ENCODE results near the gene ZNF791.

Gene ZNF791

DNA sequence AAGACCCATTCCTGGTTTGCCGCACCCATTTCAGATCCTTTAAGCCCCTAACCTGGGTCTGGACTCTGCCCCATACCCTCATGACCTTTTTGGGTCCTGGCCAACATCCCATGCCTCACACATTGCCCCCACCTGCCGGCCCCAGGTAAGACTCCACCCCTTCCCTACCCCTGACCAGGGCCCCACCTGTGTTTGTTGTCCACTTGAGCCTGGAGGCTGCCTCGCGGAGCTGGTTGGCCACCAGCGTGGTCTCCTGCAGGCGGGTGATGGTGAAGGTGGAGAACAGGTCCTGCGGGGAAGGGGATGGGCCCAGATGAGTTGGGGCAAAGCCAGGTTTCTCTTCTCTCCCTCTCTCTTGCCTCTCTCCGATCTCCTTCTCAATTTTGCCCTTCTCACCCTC, 36.3 kb downstream of the ZNF791 start:
- H4K8ac ChIP-seq (ENCODE audit: low read depth, low read length) = no peak overlapping the region
- H3K23ac ChIP-seq (ENCODE audit: low read length) = no peak overlapping the region
- no peak overlapping the region for H4K12ac ChIP-seq (ENCODE audit: low read depth, low read length)
- no peak for DNase-seq
- H2AFZ ChIP-seq (ENCODE audit: insufficient read depth, low read length, poor library complexity) = no peak overlapping the region
- no peak overlapping the region for H3K4me2 ChIP-seq (ENCODE audit: low read length)
- H3K4me3 ChIP-seq (ENCODE audit: low read depth, low read length) = no peak overlapping the region
- WGBS (ENCODE audit: extremely low coverage, insufficient coverage, insufficient read length) = no CpG with 5 or more reads among the region's 8 CpGs
- no peak overlapping the region for H3K27ac ChIP-seq (ENCODE audit: low read depth, low read length)
- peaks cover 9 to 11% of the 10 kb centered on the region in 2 experiments for H3K36me3 ChIP-seq (ENCODE audit: control insufficient read depth in 1 of 2, insufficient read depth in 2 of 2, low read length in 2 of 2)
- no peaks in the 10 kb centered on the region for H3K27me3 ChIP-seq (ENCODE audit: insufficient read depth, low read length)
- H3K9me3 ChIP-seq (ENCODE audit: insufficient read depth, low read depth, low read length) = peaks cover 4% of the 10 kb centered on the region
- no peak overlapping the region for H3K18ac ChIP-seq (ENCODE audit: low read length)
- H4K91ac ChIP-seq (ENCODE audit: low read depth, low read length) = no peak overlapping the region
- H3K79me1 ChIP-seq (ENCODE audit: low read length) = no peaks in the 10 kb centered on the region
- H3K4ac ChIP-seq (ENCODE audit: low read depth, low read length) = no peak overlapping the region
- H2BK12ac ChIP-seq (ENCODE audit: low read length) = no peak overlapping the region
- no peak overlapping the region for H2BK5ac ChIP-seq (ENCODE audit: low read depth, low read length, poor library complexity)
- H3K14ac ChIP-seq (ENCODE audit: low read length) = no peak overlapping the region
- H3K4me1 ChIP-seq (ENCODE audit: control insufficient read depth in 1 of 2, insufficient read depth in 2 of 2, low read length in 2 of 2) = no peaks in the 10 kb centered on the region
- H3K79me2 ChIP-seq (ENCODE audit: control insufficient read depth, insufficient read depth, low read length, poor library complexity) = no peaks in the 10 kb centered on the region
- no peak overlapping the region for H3K9ac ChIP-seq (ENCODE audit: low read length)
- no peak overlapping the region for H2AK5ac ChIP-seq (ENCODE audit: low read length)
- no peak overlapping the region for H2BK120ac ChIP-seq (ENCODE audit: insufficient read depth, low read length, poor library complexity)

DNA sequence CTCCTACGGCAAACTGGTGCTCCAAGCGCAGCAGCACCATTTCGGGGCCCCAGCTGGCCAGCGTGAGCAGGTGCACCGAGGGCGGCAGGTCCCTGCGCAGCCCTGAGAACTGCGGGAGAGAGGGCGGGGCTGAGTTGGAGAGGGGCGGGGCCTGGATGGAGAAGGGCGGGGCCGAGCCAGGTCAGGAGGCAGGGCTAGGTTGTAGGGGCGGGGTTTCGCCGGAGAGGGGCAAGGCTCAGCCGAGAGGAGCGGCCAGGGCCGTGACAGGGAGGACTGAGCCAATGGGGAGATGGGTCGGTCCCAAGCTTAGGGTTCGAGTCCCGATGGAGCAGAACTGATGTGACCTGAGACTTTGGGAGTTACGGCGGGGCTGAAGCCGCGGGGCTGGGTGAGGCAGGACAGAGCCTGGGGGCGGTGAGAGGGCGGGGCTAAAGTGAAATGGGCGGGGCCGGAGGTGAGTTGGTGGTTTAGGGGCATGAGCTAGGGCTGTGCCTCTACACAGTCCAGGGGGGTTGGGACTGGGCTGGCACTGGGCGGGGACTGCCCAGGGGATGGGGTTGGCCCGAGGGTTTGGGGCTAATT, 36.9 kb downstream of the ZNF791 start:
- Histone ChIP-seq H3K4ac (ENCODE audit: low read depth, low read length) (no peak overlapping the region), H3K4me3 (ENCODE audit: low read depth, low read length) (no peak overlapping the region), H4K12ac (ENCODE audit: low read depth, low read length) (no peak overlapping the region), H3K18ac (ENCODE audit: low read length) (no peak overlapping the region), H4K8ac (ENCODE audit: low read depth, low read length) (no peak overlapping the region), H3K9me3 (ENCODE audit: insufficient read depth, low read depth, low read length) (peaks cover 2% of the 10 kb centered on the region), H3K27me3 (ENCODE audit: insufficient read depth, low read length) (no peaks in the 10 kb centered on the region), H3K27ac (ENCODE audit: low read depth, low read length) (no peak overlapping the region), H2AFZ (ENCODE audit: insufficient read depth, low read length, poor library complexity) (no peak overlapping the region), H3K4me2 (ENCODE audit: low read length) (no peak overlapping the region), H2AK5ac (ENCODE audit: low read length) (no peak overlapping the region), H2BK120ac (ENCODE audit: insufficient read depth, low read length, poor library complexity) (no peak overlapping the region), H4K91ac (ENCODE audit: low read depth, low read length) (no peak overlapping the region), H3K23ac (ENCODE audit: low read length) (no peak overlapping the region), H2BK12ac (ENCODE audit: low read length) (no peak overlapping the region), H3K36me3 (ENCODE audit: control insufficient read depth in 1 of 2, insufficient read depth in 2 of 2, low read length in 2 of 2) (peaks cover 12 to 13% of the 10 kb centered on the region in 2 experiments), H2BK5ac (ENCODE audit: low read depth, low read length, poor library complexity) (no peak overlapping the region), H3K4me1 (ENCODE audit: control insufficient read depth in 1 of 2, insufficient read depth in 2 of 2, low read length in 2 of 2) (no peaks in the 10 kb centered on the region), H3K14ac (ENCODE audit: low read length) (no peak overlapping the region), H3K79me2 (ENCODE audit: control insufficient read depth, insufficient read depth, low read length, poor library complexity) (no peaks in the 10 kb centered on the region), H3K9ac (ENCODE audit: low read length) (no peak overlapping the region), H3K79me1 (ENCODE audit: low read length) (no peaks in the 10 kb centered on the region)
- no CpG with 5 or more reads among the region's 31 CpGs for WGBS (ENCODE audit: extremely low coverage, insufficient coverage, insufficient read length)
- peak; percentile 65 to 68 for DNase-seq

DNA sequence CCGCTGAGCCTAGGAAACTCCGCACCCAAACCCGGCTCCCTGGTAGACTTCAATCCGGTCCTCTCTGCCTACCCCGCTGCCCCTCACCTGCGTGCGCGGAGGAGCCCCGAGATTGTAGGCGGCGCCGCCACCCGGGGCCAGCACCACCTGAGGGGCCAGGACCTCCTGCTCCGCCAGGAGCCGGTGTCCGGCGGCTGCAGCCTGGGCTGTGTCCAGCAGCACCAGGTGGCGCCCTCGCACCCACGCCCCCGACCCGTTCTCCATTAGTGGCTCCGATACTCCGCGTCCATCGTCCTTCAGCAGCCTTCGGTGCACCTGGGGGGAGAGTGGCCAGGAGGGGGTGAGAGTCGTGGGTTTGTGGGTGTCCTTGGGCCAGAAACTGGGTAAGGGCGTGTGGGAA, 37.4 kb downstream of the ZNF791 start:
- no peak overlapping the region for H2AFZ ChIP-seq (ENCODE audit: insufficient read depth, low read length, poor library complexity)
- H3K4me1 ChIP-seq (ENCODE audit: control insufficient read depth in 1 of 2, insufficient read depth in 2 of 2, low read length in 2 of 2) = no peaks in the 10 kb centered on the region
- no peak overlapping the region for H2AK5ac ChIP-seq (ENCODE audit: low read length)
- H2BK12ac ChIP-seq (ENCODE audit: low read length) = no peak overlapping the region
- no peak overlapping the region for H4K12ac ChIP-seq (ENCODE audit: low read depth, low read length)
- no peak overlapping the region for H3K14ac ChIP-seq (ENCODE audit: low read length)
- no peaks in the 10 kb centered on the region for H3K79me1 ChIP-seq (ENCODE audit: low read length)
- H3K18ac ChIP-seq (ENCODE audit: low read length) = no peak overlapping the region
- no peak overlapping the region for H3K4ac ChIP-seq (ENCODE audit: low read depth, low read length)
- H3K23ac ChIP-seq (ENCODE audit: low read length) = no peak overlapping the region
- H3K27me3 ChIP-seq (ENCODE audit: insufficient read depth, low read length) = no peaks in the 10 kb centered on the region
- peaks cover 12 to 13% of the 10 kb centered on the region in 2 experiments for H3K36me3 ChIP-seq (ENCODE audit: control insufficient read depth in 1 of 2, insufficient read depth in 2 of 2, low read length in 2 of 2)
- H3K27ac ChIP-seq (ENCODE audit: low read depth, low read length) = no peak overlapping the region
- DNase-seq = peak; percentile 21 to 34
- peaks cover 2% of the 10 kb centered on the region for H3K9me3 ChIP-seq (ENCODE audit: insufficient read depth, low read depth, low read length)
- no peak overlapping the region for H4K8ac ChIP-seq (ENCODE audit: low read depth, low read length)
- no peak overlapping the region for H2BK5ac ChIP-seq (ENCODE audit: low read depth, low read length, poor library complexity)
- no peak overlapping the region for H2BK120ac ChIP-seq (ENCODE audit: insufficient read depth, low read length, poor library complexity)
- H4K91ac ChIP-seq (ENCODE audit: low read depth, low read length) = no peak overlapping the region
- no peak overlapping the region for H3K4me2 ChIP-seq (ENCODE audit: low read length)
- no peak overlapping the region for H3K4me3 ChIP-seq (ENCODE audit: low read depth, low read length)
- no peak overlapping the region for H3K9ac ChIP-seq (ENCODE audit: low read length)
- H3K79me2 ChIP-seq (ENCODE audit: control insufficient read depth, insufficient read depth, low read length, poor library complexity) = no peaks in the 10 kb centered on the region
- no CpG with 5 or more reads among the region's 29 CpGs for WGBS (ENCODE audit: extremely low coverage, insufficient coverage, insufficient read length)

DNA sequence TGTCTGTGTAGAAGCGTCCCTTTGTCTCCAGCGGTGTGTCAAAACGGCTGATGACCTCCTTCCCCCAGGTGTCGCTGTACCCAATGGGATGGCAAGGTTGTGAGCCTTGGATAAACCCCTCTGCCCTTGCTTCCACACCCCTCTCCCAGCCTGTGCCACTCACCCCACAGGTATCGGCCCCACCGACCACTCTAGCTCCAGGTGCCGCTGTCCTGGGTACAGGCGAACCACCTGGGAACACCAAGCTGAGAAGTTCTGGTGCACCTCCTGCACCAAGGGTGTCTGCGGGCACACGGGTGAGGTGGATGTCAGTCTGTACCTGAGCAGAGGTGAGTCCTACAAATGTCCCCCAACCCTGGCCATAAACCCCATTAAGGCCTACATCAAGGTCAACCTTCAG, 39.2 kb downstream of the ZNF791 start:
- no peak overlapping the region for H2BK5ac ChIP-seq (ENCODE audit: low read depth, low read length, poor library complexity)

More for the DNA sequence above, 39.2 kb downstream of the ZNF791 start:
- H2BK12ac ChIP-seq (ENCODE audit: low read length) = no peak overlapping the region
- no peak overlapping the region for H3K18ac ChIP-seq (ENCODE audit: low read length)
- no peak overlapping the region for H4K12ac ChIP-seq (ENCODE audit: low read depth, low read length)
- H3K23ac ChIP-seq (ENCODE audit: low read length) = no peak overlapping the region
- H3K27ac ChIP-seq (ENCODE audit: low read depth, low read length) = no peak overlapping the region
- peaks cover 2% of the 10 kb centered on the region for H3K9me3 ChIP-seq (ENCODE audit: insufficient read depth, low read depth, low read length)
- H2BK120ac ChIP-seq (ENCODE audit: insufficient read depth, low read length, poor library complexity) = no peak overlapping the region
- no peak overlapping the region for H4K8ac ChIP-seq (ENCODE audit: low read depth, low read length)
- no peaks in the 10 kb centered on the region for H3K27me3 ChIP-seq (ENCODE audit: insufficient read depth, low read length)
- no peak overlapping the region for H3K14ac ChIP-seq (ENCODE audit: low read length)
- H2AK5ac ChIP-seq (ENCODE audit: low read length) = no peak overlapping the region
- H4K91ac ChIP-seq (ENCODE audit: low read depth, low read length) = no peak overlapping the region
- no peak overlapping the region for H2AFZ ChIP-seq (ENCODE audit: insufficient read depth, low read length, poor library complexity)
- no peaks in the 10 kb centered on the region for H3K79me1 ChIP-seq (ENCODE audit: low read length)
- H3K4me1 ChIP-seq (ENCODE audit: control insufficient read depth in 1 of 2, insufficient read depth in 2 of 2, low read length in 2 of 2) = no peaks in the 10 kb centered on the region
- no peak for DNase-seq
- no peak overlapping the region for H3K4me2 ChIP-seq (ENCODE audit: low read length)
- no peak overlapping the region for H3K4ac ChIP-seq (ENCODE audit: low read depth, low read length)
- WGBS (ENCODE audit: extremely low coverage, insufficient coverage, insufficient read length) = no CpG with 5 or more reads among the region's 10 CpGs
- peak overlapping the region; percentile 30 for H3K4me3 ChIP-seq (ENCODE audit: low read depth, low read length)
- H3K36me3 ChIP-seq (ENCODE audit: control insufficient read depth in 1 of 2, insufficient read depth in 2 of 2, low read length in 2 of 2) = peaks cover 14 to 18% of the 10 kb centered on the region in 2 experiments
- H3K9ac ChIP-seq (ENCODE audit: low read length) = no peak overlapping the region
- H3K79me2 ChIP-seq (ENCODE audit: control insufficient read depth, insufficient read depth, low read length, poor library complexity) = no peaks in the 10 kb centered on the region

Measured in trophoblast cell (in vitro differentiated cells and primary cell).